ENCODE data around the gene C16orf46.

GRCh38 chr16:81018496-81018895, 58.5 kb downstream of the C16orf46 start:
- TF ChIP-seq CTCF (IDR thresholded peaks at IDR 0.05) (no peak), ZFX (IDR thresholded peaks at IDR 0.05; ENCODE audit: borderline replicate concordance) (no peak)
